NT2/D1 (cell line): ENCODE data around the gene GID4.

Source experiments
- DNase-seq: peaks from one replicate; pipeline ENCODE4 v3.0.0-alpha.2; 2011; ENCODE audit warnings: low read depth, low spot score
- H3K27me3 ChIP-seq: 2 replicates; pipeline ENCODE4 v1.6.0; 2011; ENCODE audit warnings: mild to moderate bottlenecking; ENCODE audit not compliant: insufficient read length, insufficient read depth
- H3K36me3 ChIP-seq: 2 replicates; pipeline ENCODE4 v1.6.1; 2011; ENCODE audit warnings: mild to moderate bottlenecking, low read length, mixed read lengths; ENCODE audit not compliant: insufficient read depth, insufficient read length
- H3K4me1 ChIP-seq: 2 replicates; pipeline ENCODE4 v1.5.1; 2011; ENCODE audit not compliant: insufficient read depth, insufficient read length
- H3K4me3 ChIP-seq: 2 replicates; pipeline ENCODE4 v1.5.1; 2011; ENCODE audit warnings: low read depth; ENCODE audit not compliant: insufficient read length
- H3K9ac ChIP-seq: 2 replicates; pipeline ENCODE4 v1.6.0; 2011; ENCODE audit warnings: low read depth; ENCODE audit not compliant: insufficient read length
- H3K9me3 ChIP-seq: 2 replicates; pipeline ENCODE4 v1.5.1; 2011; ENCODE audit warnings: mild to moderate bottlenecking, low read length; ENCODE audit not compliant: insufficient read depth
- SUZ12 ChIP-seq: IDR thresholded peaks from 2 replicates; pipeline ENCODE4 v1.6.1; 2011; ENCODE audit not compliant: insufficient read length, insufficient read depth; ENCODE audit errors: extremely low read depth
- YY1 ChIP-seq: IDR thresholded peaks from 2 replicates; pipeline ENCODE4 v1.6.1; 2011; ENCODE audit not compliant: insufficient read length, insufficient read depth
- ZNF274 ChIP-seq: IDR thresholded peaks from 2 replicates; pipeline ENCODE4 v1.6.1; 2011; ENCODE audit warnings: mild to moderate bottlenecking, low read depth, low read length

GID4 gene

DNA sequence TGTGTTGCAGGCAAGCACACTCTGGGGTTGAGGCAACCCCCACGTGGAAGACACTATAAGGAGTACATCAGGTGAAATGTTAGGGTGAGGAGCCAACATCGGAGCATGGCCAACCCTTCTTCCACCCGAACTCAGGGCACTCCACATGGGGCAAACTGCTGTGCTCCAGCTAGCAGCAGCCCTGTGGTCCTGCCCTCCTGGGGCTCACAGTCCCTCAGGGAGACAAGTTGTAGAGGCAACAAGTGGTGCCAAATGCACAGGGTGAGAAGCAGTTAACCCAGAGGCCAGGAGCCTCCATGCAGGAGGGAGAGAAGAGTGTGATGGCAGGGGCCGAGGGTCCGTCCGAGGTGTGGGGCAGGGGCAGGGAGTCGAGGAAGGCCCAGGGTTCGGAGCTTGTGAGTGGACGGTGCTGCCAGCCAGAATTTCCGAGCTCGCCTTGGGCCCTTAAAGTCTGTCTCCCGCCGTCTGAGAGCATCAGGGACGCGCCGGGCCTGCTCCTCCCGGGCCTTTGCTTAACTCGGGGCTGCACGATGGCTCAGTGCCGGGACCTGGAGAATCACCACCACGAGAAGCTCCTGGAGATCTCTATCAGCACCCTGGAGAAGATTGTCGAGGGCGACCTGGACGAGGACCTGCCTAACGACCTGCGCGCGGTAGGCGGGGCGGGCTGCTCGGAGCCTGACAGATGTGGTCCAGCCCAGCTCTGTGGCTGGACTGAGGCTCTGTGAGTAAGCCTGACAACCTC lies 32.5 kb upstream of the GID4 start:
- Histone ChIP-seq H3K36me3 (peaks cover 24% of the 10 kb centered on the region), H3K4me3 (no peak overlapping the region), H3K9me3 (no peaks in the 10 kb centered on the region), H3K4me1 (peaks cover 4% of the 10 kb centered on the region), H3K27me3 (no peaks in the 10 kb centered on the region), H3K9ac (no peak overlapping the region)
- DNase-seq: no peak
- no peak for TF ChIP-seq YY1
- TF ChIP-seq SUZ12: no peak
- TF ChIP-seq ZNF274: no peak

DNA sequence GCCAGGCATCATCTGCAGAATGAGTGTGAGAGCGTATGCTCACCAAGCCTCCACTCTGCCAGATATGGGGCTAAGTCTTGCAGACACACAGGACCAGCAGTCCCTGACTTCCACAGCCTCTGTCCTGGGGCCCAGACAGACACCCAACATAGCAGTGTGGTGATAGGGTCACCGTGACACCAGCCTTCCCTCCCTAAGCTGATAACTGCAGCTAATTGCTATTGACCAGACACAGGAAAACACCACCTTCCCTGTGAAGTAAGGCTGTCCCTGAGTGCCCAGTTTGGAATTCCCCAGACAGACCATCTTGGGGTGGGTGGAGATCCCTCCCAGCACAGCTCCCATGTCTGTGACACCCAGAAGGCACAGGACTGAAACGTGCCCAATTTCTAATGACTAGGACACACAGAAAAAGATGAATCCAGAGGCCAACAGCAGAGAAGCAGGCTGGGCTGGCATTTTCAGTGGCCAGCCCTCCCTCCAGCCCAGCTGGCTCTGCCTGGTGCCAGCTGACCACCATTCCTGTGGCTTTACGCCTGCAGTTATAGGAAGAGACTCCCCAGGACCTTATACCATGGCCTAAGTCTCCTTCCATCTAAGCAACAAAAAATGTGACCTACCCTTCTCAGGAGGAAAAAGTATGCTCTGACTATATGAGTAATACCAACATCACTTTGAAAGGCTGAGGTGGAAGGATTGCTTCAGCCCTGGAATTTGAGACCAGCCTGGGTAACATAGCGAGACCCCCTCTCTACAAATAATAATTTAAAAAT lies 30.5 kb upstream of the GID4 start:
- H3K36me3 ChIP-seq: peaks cover 25% of the 10 kb centered on the region
- no peaks in the 10 kb centered on the region for H3K9me3 ChIP-seq
- TF ChIP-seq YY1: no peak
- no peak overlapping the region for H3K9ac ChIP-seq
- no peak for DNase-seq
- no peak overlapping the region for H3K4me3 ChIP-seq
- no peaks in the 10 kb centered on the region for H3K27me3 ChIP-seq
- H3K4me1 ChIP-seq: peaks cover 4% of the 10 kb centered on the region

DNA sequence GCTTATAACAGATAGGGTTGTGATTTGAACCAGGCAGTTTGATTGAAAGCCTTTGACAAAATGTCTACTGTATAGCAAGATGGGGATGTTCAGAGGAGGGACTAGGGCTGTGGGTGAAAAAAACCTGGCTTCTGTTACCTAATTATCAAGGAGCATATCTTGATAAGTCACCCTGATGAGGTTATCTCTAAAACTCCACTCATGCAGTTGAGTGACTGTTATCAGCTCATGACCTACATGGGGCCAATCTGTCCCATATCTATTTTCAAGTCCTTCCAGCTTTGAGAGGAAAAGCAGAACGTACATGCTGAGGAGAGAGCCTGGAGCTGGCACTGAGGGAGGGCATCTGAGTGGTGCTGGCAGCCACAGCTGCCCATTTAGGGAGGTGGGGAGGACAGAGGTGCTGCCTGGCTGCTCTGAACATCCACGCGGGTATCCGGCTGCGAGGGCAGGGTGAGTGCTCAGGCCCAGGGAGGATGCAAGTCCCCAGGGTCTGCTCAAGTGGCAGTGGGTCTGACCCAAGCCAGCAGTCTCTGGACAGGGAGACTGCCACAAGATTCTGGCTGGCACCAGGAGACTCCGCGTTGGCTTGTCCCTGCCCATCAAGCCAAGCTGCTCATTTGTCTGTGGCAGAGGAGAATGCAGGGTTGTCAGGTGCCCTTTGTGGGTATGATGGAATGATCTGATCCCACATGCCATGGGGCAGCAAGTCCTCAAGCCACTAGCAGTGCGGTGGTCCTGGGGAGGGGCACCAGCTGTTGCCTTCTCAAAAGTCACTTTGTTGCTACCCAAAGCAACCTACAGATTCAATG lies 29.4 kb upstream of the GID4 start:
- TF ChIP-seq YY1 (no peak), SUZ12 (no peak), ZNF274 (no peak)
- Histone ChIP-seq H3K9me3 (no peaks in the 10 kb centered on the region), H3K4me3 (no peak overlapping the region), H3K4me1 (peaks cover 4% of the 10 kb centered on the region), H3K36me3 (peaks cover 26% of the 10 kb centered on the region), H3K9ac (no peak overlapping the region), H3K27me3 (no peaks in the 10 kb centered on the region)
- DNase-seq: no peak

DNA sequence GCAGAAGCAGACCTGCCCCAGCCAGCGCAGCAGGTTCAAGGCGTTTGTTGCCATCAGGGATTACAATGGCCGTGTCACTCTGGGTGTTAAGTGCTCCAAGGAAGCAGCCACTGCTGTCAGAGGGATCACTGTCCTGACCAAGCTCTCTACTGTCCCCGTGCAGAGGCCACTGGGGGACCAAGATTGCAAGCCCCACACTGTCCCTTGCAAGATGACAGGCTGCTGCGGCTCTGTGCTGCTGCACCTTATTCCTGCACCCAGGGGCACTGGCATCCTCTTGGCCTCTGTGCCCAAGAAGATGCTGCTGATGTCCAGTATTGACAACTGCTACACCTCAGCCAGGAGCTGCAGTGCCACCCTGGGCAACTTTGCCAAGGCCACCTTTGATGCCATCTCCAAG lies 27.9 kb upstream of the GID4 start:
- Histone ChIP-seq H3K4me1 (peaks cover 3% of the 10 kb centered on the region), H3K36me3 (peaks cover 36% of the 10 kb centered on the region), H3K4me3 (no peak overlapping the region), H3K9ac (no peak overlapping the region), H3K9me3 (no peaks in the 10 kb centered on the region), H3K27me3 (no peaks in the 10 kb centered on the region)
- DNase-seq: no peak
- no peak for TF ChIP-seq YY1
- TF ChIP-seq SUZ12: no peak
- no peak for TF ChIP-seq ZNF274

DNA sequence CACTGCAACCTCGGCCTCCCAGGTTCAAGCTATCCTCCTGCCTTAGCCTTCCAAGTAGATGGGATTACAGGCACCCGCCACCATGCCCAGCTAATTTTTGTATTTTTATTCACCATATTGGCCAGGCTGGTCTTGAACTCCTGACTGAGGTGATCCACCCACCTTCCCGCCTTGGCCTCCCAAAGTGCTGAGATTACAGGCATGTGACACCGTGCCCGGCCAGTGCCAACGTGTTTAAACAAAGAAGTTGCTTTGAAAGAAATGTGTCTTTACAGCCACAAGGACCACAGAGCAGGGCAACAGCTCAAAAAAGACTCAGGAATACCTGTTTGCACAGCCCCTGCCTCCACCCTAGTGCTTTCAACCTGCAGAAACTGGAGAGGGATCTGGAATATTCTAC lies 25.2 kb upstream of the GID4 start:
- no peak overlapping the region for H3K4me3 ChIP-seq
- H3K9ac ChIP-seq: no peak overlapping the region
- H3K9me3 ChIP-seq: no peaks in the 10 kb centered on the region
- no peaks in the 10 kb centered on the region for H3K27me3 ChIP-seq
- DNase-seq: no peak
- peaks cover 35% of the 10 kb centered on the region for H3K36me3 ChIP-seq
- no peak for TF ChIP-seq ZNF274
- no peaks in the 10 kb centered on the region for H3K4me1 ChIP-seq

DNA sequence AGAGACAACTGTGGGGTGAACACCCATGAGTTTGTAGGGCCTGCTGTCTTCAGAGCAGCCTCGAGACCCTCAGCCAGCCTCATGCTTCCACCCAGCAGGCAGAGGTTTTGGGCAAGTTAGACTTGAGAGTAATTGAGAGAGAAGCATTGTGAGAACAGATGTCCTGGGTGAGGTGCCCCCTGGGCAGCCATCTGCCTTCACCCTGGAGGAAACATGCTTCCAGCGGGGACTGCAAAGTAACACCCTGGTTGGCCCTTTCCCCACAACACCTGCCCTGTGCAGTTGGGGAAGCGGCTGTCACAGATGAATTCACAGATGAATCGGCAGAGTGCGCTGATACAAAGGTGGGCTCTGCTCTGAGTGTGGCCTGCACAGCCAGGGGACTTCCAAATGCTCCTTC lies 23.6 kb upstream of the GID4 start:
- Histone ChIP-seq H3K9me3 (no peaks in the 10 kb centered on the region), H3K4me3 (no peak overlapping the region), H3K4me1 (peaks cover 3% of the 10 kb centered on the region), H3K9ac (no peak overlapping the region), H3K36me3 (peaks cover 36% of the 10 kb centered on the region), H3K27me3 (no peaks in the 10 kb centered on the region)
- DNase-seq: no peak
- TF ChIP-seq ZNF274: no peak
- TF ChIP-seq SUZ12: no peak
- no peak for TF ChIP-seq YY1

DNA sequence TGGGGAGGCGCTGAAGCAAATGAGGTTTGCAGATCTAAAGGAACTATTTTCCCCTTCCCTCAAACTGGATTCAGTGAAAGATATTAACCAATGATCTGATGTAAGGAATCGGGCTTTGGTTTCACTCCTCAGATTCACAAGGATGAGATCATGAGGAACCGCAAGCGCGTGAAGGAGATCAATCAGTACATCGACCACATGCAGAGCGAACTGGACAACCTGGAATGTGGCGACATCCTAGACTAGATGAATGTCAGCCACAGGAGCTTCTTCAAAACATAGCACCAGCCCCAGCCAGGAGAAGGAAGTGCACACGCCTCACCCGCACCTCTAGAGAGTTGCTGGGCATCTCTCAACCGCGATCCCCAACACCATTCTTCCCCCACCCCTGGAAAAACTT lies 22.8 kb upstream of the GID4 start:
- H3K9me3 ChIP-seq: no peaks in the 10 kb centered on the region
- no peaks in the 10 kb centered on the region for H3K27me3 ChIP-seq
- TF ChIP-seq ZNF274 (no peak), SUZ12 (no peak), YY1 (no peak)
- DNase-seq: no peak
- peaks cover 41% of the 10 kb centered on the region for H3K36me3 ChIP-seq
- no peak overlapping the region for H3K9ac ChIP-seq
- H3K4me3 ChIP-seq: no peak overlapping the region
- peaks cover 3% of the 10 kb centered on the region for H3K4me1 ChIP-seq
